Upper lobe of right lung (tissue), 1 donor: ENCODE measurements around the gene EIF4E3. TPM values are rescaled to one million over a fixed set of nuclear protein-coding genes. Genes with fewer than 3 reads are reported as not detected.

ENCODE experiments used
- ATAC-seq: fragments of 200-7000 bp; cut with Tn5 transposase; one replicate; pipeline ENCODE4 v1.9.1; 2020; ENCODE audit warnings: mild to moderate bottlenecking, moderate library complexity
- DNase-seq: peaks from one replicate; pipeline ENCODE4 v3.0.0-alpha.2; 2020
- H3K27ac ChIP-seq: fragments of 200-600 bp; one replicate; pipeline ENCODE4 v1.8.0; 2022
- H3K27me3 ChIP-seq: fragments of 200-600 bp; one replicate; pipeline ENCODE4 v1.8.0; 2022; ENCODE audit warnings: mild to moderate bottlenecking
- H3K36me3 ChIP-seq: fragments of 200-600 bp; one replicate; pipeline ENCODE4 v1.8.0; 2022
- H3K4me1 ChIP-seq: fragments of 200-600 bp; one replicate; pipeline ENCODE4 v1.8.0; 2022
- H3K4me3 ChIP-seq: fragments of 200-600 bp; one replicate; pipeline ENCODE4 v1.8.0; 2022; ENCODE audit warnings: mild to moderate bottlenecking
- H3K9me3 ChIP-seq: fragments of 200-600 bp; one replicate; pipeline ENCODE4 v1.8.0; 2022
- intact Hi-C: fragments of 100-400 bp; cut with DNase I; formaldehyde crosslinking; loops from one replicate; pipeline ENCODE4 v1.11.0; 2022
- total RNA-seq: library from RNA; stranded (reverse); fragmentation: NEBNext Ultra II Directional; extraction: Animal tissue kit (Norgen Biotek cat#: 25700); gene quantifications from one replicate; pipeline ENCODE4 v1.2.1, GENCODE V29; 2021
- TF ChIP-seq, protein P1 (sequence below): fragments of 200-600 bp; IDR thresholded peaks from one replicate; pipeline ENCODE4 v1.8.0; 2022; ENCODE audit warnings: antibody characterized with exemption
- donor health status: DM: no; HTN: yes; CAD: no; lungs with severe emphysema.

The EIF4E3 gene
- total RNA-seq, 1 donor from 2014 or later, result 38.4 TPM

DNA sequence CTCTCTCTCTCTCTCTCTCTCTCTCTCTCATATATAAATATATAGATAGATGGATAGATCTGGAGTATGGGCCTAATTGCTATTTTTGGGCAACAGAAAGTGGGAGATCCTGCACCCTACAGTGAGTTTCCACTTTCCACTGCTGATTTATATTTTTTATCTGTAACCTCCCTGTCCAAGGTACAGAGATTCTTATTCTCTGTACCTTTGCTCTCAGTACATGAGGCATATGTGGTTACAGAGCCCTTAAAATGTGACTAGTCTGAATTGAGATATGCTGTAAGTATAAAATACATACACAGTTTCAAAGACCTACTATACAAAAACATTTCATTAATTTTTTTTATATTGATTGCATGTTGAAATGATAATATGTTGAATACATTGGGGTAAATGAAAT lies 90.5 kb downstream of the EIF4E3 start:
- no peak for ATAC-seq
- no peak overlapping the region for H3K4me3 ChIP-seq
- TF ChIP-seq, protein P1, sequence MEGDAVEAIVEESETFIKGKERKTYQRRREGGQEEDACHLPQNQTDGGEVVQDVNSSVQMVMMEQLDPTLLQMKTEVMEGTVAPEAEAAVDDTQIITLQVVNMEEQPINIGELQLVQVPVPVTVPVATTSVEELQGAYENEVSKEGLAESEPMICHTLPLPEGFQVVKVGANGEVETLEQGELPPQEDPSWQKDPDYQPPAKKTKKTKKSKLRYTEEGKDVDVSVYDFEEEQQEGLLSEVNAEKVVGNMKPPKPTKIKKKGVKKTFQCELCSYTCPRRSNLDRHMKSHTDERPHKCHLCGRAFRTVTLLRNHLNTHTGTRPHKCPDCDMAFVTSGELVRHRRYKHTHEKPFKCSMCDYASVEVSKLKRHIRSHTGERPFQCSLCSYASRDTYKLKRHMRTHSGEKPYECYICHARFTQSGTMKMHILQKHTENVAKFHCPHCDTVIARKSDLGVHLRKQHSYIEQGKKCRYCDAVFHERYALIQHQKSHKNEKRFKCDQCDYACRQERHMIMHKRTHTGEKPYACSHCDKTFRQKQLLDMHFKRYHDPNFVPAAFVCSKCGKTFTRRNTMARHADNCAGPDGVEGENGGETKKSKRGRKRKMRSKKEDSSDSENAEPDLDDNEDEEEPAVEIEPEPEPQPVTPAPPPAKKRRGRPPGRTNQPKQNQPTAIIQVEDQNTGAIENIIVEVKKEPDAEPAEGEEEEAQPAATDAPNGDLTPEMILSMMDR, result no peak
- no peaks in the 10 kb centered on the region for H3K9me3 ChIP-seq
- H3K27me3 ChIP-seq, result no peaks in the 10 kb centered on the region
- no peaks in the 10 kb centered on the region for H3K36me3 ChIP-seq
- intact Hi-C loops, result no loop called here
- no peak for DNase-seq
- H3K4me1 ChIP-seq, result no peaks in the 10 kb centered on the region
- no peak overlapping the region for H3K27ac ChIP-seq

DNA sequence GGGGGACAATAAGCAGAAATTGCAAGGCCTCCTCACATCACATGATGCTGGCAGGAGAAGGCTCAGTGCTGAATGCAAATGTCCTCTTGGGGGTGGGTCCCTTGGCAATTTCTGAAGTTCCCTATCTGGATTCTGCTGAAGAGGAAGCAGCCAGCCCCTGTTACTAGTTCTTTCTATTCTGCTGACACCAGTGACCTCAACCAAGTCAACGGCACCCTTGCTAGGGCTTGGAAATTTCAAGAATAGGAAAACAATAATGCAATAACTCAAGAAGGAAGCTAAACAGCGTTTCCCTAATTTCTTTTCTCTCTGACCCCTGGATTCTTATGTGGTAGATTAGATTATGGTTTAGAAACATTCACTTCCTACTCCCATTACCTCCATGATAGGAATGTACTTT lies 95.5 kb downstream of the EIF4E3 start:
- H3K9me3 ChIP-seq, result no peaks in the 10 kb centered on the region
- no peaks in the 10 kb centered on the region for H3K4me1 ChIP-seq
- intact Hi-C loops, result no loop called here
- H3K27ac ChIP-seq, result no peak overlapping the region
- ATAC-seq (peak; percentile 89), DNase-seq (no peak)
- TF ChIP-seq, protein P1, result no peak
- H3K36me3 ChIP-seq, result no peaks in the 10 kb centered on the region
- no peak overlapping the region for H3K4me3 ChIP-seq
- H3K27me3 ChIP-seq, result no peaks in the 10 kb centered on the region

DNA sequence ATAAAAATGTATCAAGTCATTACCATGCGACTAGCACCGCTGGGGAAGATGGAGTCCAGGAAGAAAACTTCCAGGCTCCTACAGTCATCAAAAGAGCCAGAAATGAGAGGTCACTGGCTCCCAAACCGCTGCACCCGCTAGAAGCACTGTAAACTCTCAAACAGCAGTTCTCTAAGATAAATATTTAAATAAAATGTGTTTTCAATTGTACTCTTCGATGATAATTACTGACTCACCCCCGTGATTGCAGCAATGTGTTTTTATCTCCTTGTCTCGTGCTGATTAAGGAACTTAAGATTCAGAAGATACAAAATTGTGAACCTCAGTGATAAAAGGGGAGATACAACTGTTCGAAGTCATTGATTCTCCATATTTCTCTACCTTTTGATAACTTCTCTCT lies 95.9 kb downstream of the EIF4E3 start:
- no peaks in the 10 kb centered on the region for H3K4me1 ChIP-seq
- no peaks in the 10 kb centered on the region for H3K27me3 ChIP-seq
- H3K27ac ChIP-seq, result no peak overlapping the region
- no peak overlapping the region for H3K4me3 ChIP-seq
- H3K9me3 ChIP-seq, result no peaks in the 10 kb centered on the region
- DNase-seq, result no peak
- no peaks in the 10 kb centered on the region for H3K36me3 ChIP-seq
- intact Hi-C loops, result no loop called here
- TF ChIP-seq, protein P1, result no peak
- ATAC-seq, result no peak

DNA sequence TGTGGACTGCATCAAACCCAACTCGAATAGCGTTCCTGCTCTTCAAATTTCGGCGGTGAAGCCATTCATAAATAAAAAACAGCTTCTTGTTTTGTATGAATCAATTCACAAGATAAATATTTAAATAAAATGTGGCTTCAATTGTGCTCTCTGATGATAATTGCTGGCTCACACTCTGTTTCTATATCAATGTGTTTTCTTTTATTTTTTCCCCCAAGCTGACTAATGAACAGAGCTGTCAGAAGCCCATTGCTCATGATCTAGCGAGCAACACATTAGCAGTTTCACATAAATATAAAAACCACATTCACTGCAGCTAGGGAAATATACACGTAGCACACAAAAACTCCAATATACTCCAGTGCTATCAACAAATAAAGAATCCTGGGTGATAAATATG lies 96.7 kb downstream of the EIF4E3 start:
- no peak overlapping the region for H3K4me3 ChIP-seq
- no peaks in the 10 kb centered on the region for H3K36me3 ChIP-seq
- no peak for DNase-seq
- H3K4me1 ChIP-seq, result no peaks in the 10 kb centered on the region
- no peak overlapping the region for H3K27ac ChIP-seq
- no peaks in the 10 kb centered on the region for H3K9me3 ChIP-seq
- intact Hi-C loops, result no loop called here
- no peak for ATAC-seq
- TF ChIP-seq, protein P1, result no peak
- no peaks in the 10 kb centered on the region for H3K27me3 ChIP-seq

DNA sequence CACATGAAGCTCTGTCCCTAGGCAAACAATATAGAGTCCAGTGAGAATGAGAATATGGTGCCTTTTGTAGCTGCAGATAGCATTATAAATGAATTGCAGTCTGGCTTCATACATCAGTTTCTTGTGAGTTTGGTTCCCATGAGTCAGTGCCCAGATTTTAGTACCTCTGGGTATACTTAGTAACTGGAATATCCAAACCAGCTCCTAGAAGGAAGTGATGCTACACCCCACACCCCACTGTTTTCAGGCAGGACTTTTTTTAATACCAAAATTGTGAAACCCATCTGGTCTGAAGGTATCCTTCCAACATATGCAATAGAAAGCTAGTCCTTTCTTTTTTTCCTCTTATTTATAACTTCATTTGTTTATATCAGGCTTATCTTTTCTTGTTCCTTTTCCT lies 99.5 kb downstream of the EIF4E3 start:
- Histone ChIP-seq H3K27me3 (no peaks in the 10 kb centered on the region), H3K27ac (no peak overlapping the region), H3K4me1 (no peaks in the 10 kb centered on the region), H3K4me3 (no peak overlapping the region), H3K9me3 (no peaks in the 10 kb centered on the region), H3K36me3 (no peaks in the 10 kb centered on the region)
- ATAC-seq, result no peak
- no peak for DNase-seq
- intact Hi-C loops, result no loop called here
- TF ChIP-seq, protein P1, result no peak

Other genes with a start within 250 kb of the EIF4E3 start
- 140 TPM for gene FOXP1, start 141.7 kb downstream of the EIF4E3 start, total RNA-seq
- gene GPR27, start 28.5 kb upstream of the EIF4E3 start, total RNA-seq, result 3.7 TPM
- 4.1 TPM for gene PROK2, start 59.7 kb upstream of the EIF4E3 start, total RNA-seq